BJ (cell line): ENCODE measurements around the gene HOXA5. TPM values are rescaled to one million over a fixed set of nuclear protein-coding genes. Genes with fewer than 3 reads are reported as not detected.

Source experiments
- CTCF ChIA-PET: fragments of 350-600 bp; formaldehyde crosslinking; extraction: SDS; loops from one replicate; lab custom pipeline; 2021; ENCODE audit warnings: antibody characterized with exemption, inconsistent platforms; lab: Yijun Ruan, JAX
- POLR2A ChIA-PET: fragments of 300-600 bp; sonication (Branson Sonifier 250); formaldehyde crosslinking; extraction: SDS; loops from one replicate; lab custom pipeline; 2021; ENCODE audit warnings: antibody characterized with exemption; lab: Charles Lee
- DNase-seq: peaks from one replicate; pipeline ENCODE4 v3.0.0-alpha.2; 2011; ENCODE audit warnings: low read depth
- H3K27me3 ChIP-seq: 2 replicates; pipeline ENCODE4 v1.6.0; 2011; ENCODE audit warnings: low read length; ENCODE audit not compliant: control insufficient read depth, insufficient read depth
- H3K36me3 ChIP-seq: 2 replicates; pipeline ENCODE4 v1.5.1; 2011; ENCODE audit warnings: low read length; ENCODE audit not compliant: control insufficient read depth, insufficient read depth
- H3K4me3 ChIP-seq: 2 replicates; pipeline ENCODE4 v1.5.1; 2011; ENCODE audit warnings: low read depth, mild to moderate bottlenecking, control low read depth, low read length
- CTCF ChIP-seq: IDR thresholded peaks from 2 replicates; pipeline ENCODE4 v1.5.1; 2011; ENCODE audit warnings: low read depth, mild to moderate bottlenecking, control low read depth, inconsistent platforms, low read length, moderate library complexity; ENCODE audit not compliant: insufficient read depth
- polyA plus RNA-seq: library from polyadenylated mRNA; depleted of rRNA; stranded (reverse); fragments of >200 nt; gene quantifications from 2 replicates; pipeline ENCODE4 v1.2.3, GENCODE V29; 2011

Gene HOXA5
- polyA plus RNA-seq, 1 experiment: 1.2 TPM

- Histone ChIP-seq H3K27me3 (no peaks in the 10 kb centered on the region), H3K36me3 (no peaks in the 10 kb centered on the region), H3K4me3 (no peak overlapping the region)
- no peak for DNase-seq
- CTCF ChIA-PET: interaction anchor here (1.3 kb wide), 1 partner anchor 8 kb away, joined by 3 read pairs; no protein-coding TSS in a partner anchor
- POLR2A ChIA-PET: no interaction called here
- TF ChIP-seq CTCF: no peak
Observed at GRCh38 chr7:27123477-27124053, 19.9 kb downstream of the HOXA5 start.

GRCh38 chr7:27123007-27123476, 20.4 kb downstream of the HOXA5 start:
- H3K27me3 ChIP-seq: no peaks in the 10 kb centered on the region; the same call in 1 of the 2 replicates
- TF ChIP-seq CTCF: no peak
- no peaks in the 10 kb centered on the region for H3K36me3 ChIP-seq
- H3K4me3 ChIP-seq: no peak overlapping the region
- ChIA-PET CTCF (interaction anchor here (1.3 kb wide), 1 partner anchor 9 kb away, joined by 3 read pairs; no protein-coding TSS in a partner anchor), POLR2A (no interaction called here)
- no peak for DNase-seq

GRCh38 chr7:27122077-27122910, 21.2 kb downstream of the HOXA5 start:
- DNase-seq: no peak
- POLR2A ChIA-PET: no interaction called here
- CTCF ChIA-PET: no interaction called here
- TF ChIP-seq CTCF: no peak
- Histone ChIP-seq H3K4me3 (no peak overlapping the region), H3K27me3 (no peaks in the 10 kb centered on the region; the same call in 1 of the 2 replicates), H3K36me3 (no peaks in the 10 kb centered on the region)

GRCh38 chr7:27121684-27122076, 21.8 kb downstream of the HOXA5 start:
- ChIA-PET POLR2A (no interaction called here), CTCF (no interaction called here)
- TF ChIP-seq CTCF: no peak
- H3K27me3 ChIP-seq: peaks cover 1% of the 10 kb centered on the region; the same call in 1 of the 2 replicates
- H3K4me3 ChIP-seq: no peak overlapping the region
- H3K36me3 ChIP-seq: no peaks in the 10 kb centered on the region
- no peak for DNase-seq

- ChIA-PET POLR2A (no interaction called here), CTCF (interaction anchor here (1.1 to 1.8 kb wide), 2 partner anchors 14 to 266 kb away, joined by 3 to 4 read pairs; no protein-coding TSS in a partner anchor)
- no peak for TF ChIP-seq CTCF
- Histone ChIP-seq H3K4me3 (no peak overlapping the region), H3K36me3 (no peaks in the 10 kb centered on the region; the same call in 1 of the 2 replicates), H3K27me3 (peaks cover 6% of the 10 kb centered on the region; the same call in 1 of the 2 replicates)
- DNase-seq: no peak
Observed at GRCh38 chr7:27119412-27119911, 24.0 kb downstream of the HOXA5 start.
